GM12874 (cell line): Measurements from ENCODE around the gene NAALADL2.

Source experiments
- TF ChIP-seq, protein P1 (sequence below): IDR thresholded peaks from 2 replicates; pipeline ENCODE4 v1.5.1; 2011; ENCODE audit warnings: low read depth, mild to moderate bottlenecking, control low read depth, low read length, moderate library complexity; ENCODE audit not compliant: insufficient read depth

The NAALADL2 gene

DNA sequence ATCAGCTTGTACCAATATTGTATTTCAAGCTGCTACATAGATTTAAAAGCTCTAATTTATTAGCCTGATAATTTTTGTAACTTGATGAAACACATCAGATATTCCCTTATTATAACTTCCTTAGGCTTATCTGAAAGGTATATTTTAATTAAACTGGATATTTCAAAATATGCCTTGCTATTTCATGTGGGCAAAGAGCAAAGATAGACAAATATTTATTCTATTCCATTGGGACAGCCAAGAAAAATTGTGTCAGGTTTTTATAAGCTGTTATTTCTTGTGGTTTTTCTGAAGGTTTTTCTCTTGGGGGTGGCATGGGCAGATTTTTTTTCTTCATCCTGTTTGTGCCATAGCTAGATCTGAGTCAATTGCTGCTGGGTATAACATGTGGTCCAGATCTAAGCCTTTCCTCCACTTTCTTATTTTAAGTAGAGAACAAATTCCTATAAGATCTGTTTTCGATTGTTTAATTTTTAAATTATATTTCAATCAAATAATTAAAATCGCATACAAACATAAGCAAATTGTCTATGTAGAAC lies 249.5 kb downstream of the NAALADL2 start:
- TF ChIP-seq, protein P1, sequence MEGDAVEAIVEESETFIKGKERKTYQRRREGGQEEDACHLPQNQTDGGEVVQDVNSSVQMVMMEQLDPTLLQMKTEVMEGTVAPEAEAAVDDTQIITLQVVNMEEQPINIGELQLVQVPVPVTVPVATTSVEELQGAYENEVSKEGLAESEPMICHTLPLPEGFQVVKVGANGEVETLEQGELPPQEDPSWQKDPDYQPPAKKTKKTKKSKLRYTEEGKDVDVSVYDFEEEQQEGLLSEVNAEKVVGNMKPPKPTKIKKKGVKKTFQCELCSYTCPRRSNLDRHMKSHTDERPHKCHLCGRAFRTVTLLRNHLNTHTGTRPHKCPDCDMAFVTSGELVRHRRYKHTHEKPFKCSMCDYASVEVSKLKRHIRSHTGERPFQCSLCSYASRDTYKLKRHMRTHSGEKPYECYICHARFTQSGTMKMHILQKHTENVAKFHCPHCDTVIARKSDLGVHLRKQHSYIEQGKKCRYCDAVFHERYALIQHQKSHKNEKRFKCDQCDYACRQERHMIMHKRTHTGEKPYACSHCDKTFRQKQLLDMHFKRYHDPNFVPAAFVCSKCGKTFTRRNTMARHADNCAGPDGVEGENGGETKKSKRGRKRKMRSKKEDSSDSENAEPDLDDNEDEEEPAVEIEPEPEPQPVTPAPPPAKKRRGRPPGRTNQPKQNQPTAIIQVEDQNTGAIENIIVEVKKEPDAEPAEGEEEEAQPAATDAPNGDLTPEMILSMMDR: no peak

DNA sequence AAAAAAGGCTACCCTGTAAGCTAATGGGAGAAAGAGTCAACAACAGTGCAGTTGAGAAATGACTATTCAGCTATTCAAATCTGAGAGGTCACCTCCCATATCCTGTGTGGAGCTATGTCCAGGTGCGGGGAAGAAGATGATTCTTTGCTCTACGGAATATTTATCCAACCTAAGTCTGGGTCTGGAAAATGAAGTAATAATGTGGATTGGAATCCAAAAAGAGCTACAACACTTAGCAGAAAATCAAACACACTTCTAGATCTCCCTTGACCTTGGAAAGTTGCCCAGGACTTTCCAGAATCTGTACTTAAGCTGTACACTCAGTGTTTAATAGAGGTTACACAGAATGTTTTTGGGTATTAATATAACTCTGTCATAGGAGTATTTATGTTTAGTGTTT lies 251.9 kb downstream of the NAALADL2 start:
- TF ChIP-seq, protein P1: no peak

DNA sequence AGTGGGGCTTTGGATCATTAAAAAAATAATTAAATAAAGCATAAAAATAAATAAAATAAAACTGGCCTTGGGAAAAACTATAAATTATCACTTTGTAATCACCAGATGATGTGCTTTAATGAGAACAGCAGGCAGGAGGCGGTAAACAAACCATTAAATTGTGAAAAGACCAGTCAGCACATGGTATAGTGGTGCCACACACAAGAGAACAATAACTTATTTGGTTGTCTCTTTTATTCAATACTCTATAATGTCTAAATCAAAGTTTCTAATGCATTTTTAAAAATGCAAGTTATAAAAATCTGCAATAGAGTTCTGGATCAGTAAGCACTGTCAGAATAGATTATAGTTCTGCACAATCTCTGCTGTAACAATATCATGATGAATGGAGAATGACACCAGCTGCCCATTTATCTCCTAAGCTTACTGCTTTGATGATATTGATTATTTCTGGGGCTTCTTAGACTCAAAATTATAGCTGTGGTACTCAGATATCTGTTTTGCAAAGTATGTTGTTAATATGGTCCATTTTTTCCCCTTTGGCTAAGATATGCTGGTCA lies 259.3 kb downstream of the NAALADL2 start:
- TF ChIP-seq, protein P1: no peak

DNA sequence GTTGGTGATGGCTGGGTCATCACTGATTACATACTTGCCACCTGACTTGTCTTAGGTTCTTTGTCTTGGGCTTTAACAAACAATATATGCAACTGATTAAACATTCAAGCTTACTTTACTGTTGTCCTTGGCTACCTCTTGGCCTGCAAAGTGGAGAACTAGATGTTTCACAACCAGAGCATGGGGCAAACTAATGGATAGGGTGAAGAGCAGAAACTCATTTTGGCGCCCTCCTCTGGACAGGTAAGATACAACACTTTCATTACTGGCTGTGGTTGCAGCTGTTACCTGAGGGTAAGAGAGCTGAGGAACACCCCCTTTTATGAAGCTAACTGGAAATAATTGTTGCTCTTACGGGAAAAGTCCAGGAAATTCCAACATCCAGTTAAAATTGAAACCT lies 262.1 kb downstream of the NAALADL2 start:
- TF ChIP-seq, protein P1: peak; percentile 35; the same call in 1 of the 2 replicates

DNA sequence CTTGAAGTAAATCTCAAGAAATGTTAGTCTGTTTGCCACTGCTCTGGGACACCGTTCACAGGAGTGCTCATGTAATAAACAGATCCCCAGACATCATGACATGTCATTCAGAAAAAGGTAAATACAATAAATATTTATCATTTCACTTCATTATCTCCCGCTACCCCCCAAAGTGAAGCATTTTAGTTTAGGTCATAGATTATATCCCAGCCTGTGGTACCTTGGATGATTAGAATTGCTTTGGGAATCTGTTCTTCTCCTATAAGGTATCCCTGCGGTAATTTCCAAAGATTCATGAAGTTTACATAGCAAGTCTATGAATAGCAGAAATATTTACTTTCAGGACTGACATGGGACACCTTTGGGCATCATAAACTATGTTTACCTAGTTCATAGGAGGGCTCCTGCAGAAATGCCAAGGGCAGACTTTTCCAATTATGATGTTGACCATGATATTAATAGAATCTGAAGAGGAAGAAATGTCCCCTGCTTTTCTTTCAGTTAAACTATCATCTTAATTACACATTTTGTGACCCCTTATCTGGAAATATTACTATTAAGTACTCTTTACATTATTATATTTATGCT lies 268.0 kb downstream of the NAALADL2 start:
- TF ChIP-seq, protein P1: no peak

DNA sequence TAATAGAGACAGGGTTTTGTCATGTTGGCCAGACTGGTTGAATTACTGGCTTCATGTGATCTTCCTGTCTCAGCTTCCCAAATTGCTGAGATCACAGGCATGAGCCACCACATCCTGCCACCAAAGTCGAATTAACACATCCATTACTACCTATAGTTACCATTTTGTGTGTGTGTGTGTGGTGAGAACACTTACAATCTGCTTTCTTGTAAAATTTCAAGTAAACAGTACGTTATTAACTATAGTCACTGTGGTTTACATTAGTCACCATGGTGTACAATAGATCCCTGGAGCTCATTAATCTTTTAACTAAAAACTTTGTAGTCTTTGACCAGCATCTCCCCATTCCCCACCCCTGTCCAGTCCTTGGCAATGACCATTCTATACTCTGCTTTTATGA lies 270.0 kb downstream of the NAALADL2 start:
- TF ChIP-seq, protein P1: no peak

DNA sequence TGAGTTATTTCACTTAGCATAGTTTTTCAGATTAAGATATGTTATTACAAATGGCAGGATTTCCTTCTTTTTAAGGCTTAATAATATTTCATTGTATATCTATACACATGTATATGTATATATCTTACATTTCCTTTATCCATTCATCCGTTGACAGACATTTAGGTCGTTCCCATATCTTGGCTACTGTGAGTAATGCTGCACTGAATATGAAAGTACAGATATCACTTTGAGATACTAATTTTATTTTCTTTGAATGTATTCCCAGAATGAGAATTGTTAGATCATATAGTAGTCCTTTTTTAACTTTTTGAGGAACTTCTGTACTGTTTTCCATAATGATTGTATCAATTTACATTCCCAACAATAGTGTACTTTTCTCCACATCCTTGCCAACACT lies 270.4 kb downstream of the NAALADL2 start:
- TF ChIP-seq, protein P1: no peak
